Endothelial cell (in vitro differentiated cells): Measurements from ENCODE around the gene KLHDC7A. TPM values are rescaled to one million over a fixed set of nuclear protein-coding genes. Genes with fewer than 3 reads are reported as not detected.

Experiments
- DNase-seq: peaks from one replicate; pipeline ENCODE4 v3.0.0; 2021; ENCODE audit warnings: low spot score
- H3K27ac Mint-ChIP-seq: one replicate; pipeline ENCODE4 v1.8.0; 2021; ENCODE audit warnings: mixed read lengths, inconsistent platforms; ENCODE audit not compliant: unreplicated experiment
- H3K27me3 Mint-ChIP-seq: one replicate; pipeline ENCODE4 v1.8.0; 2021; ENCODE audit warnings: mild to moderate bottlenecking, moderate library complexity, mixed read lengths, inconsistent platforms; ENCODE audit not compliant: unreplicated experiment
- H3K36me3 Mint-ChIP-seq: one replicate; pipeline ENCODE4 v1.8.0; 2021; ENCODE audit warnings: mild to moderate bottlenecking, low read depth, mixed read lengths, inconsistent platforms; ENCODE audit not compliant: unreplicated experiment
- H3K4me1 Mint-ChIP-seq: one replicate; pipeline ENCODE4 v1.8.0; 2021; ENCODE audit warnings: mild to moderate bottlenecking, mixed read lengths, inconsistent platforms; ENCODE audit not compliant: unreplicated experiment
- H3K4me3 Mint-ChIP-seq: one replicate; pipeline ENCODE4 v1.8.0; 2021; ENCODE audit warnings: mild to moderate bottlenecking, mixed read lengths, inconsistent platforms; ENCODE audit not compliant: unreplicated experiment
- H3K9me3 Mint-ChIP-seq: one replicate; pipeline ENCODE4 v1.8.0; 2021; ENCODE audit warnings: mixed read lengths, inconsistent platforms; ENCODE audit not compliant: unreplicated experiment
- CTCF ChIP-seq: fragments of 200-600 bp; sonication (generic); IDR thresholded peaks from one replicate; pipeline ENCODE4 v1.5.0; 2021; ENCODE audit warnings: antibody characterized with exemption; ENCODE audit not compliant: unreplicated experiment
- total RNA-seq: library from RNA; stranded (reverse); fragmentation: NEBNext Ultra II Directional; extraction: Animal tissue kit (Norgen Biotek cat#: 25700); gene quantifications from one replicate; pipeline ENCODE4 v1.2.1, GENCODE V29; 2021; ENCODE audit not compliant: unreplicated experiment

The KLHDC7A gene
- total RNA-seq, 1 donor from 2014 or later = not detected

- H3K36me3 Mint-ChIP-seq = peaks cover 3% of the 10 kb centered on the region
- no peaks in the 10 kb centered on the region for H3K4me1 Mint-ChIP-seq
- no peak overlapping the region for H3K27ac Mint-ChIP-seq
- TF ChIP-seq CTCF = no peak
- H3K4me3 Mint-ChIP-seq = no peak overlapping the region
- H3K27me3 Mint-ChIP-seq = no peaks in the 10 kb centered on the region
- DNase-seq = no peak
- no peaks in the 10 kb centered on the region for H3K9me3 Mint-ChIP-seq
These were observed 32.2 kb downstream of the KLHDC7A start for GRCh38 chr1:18512883-18513282.

- no peak for TF ChIP-seq CTCF
- Mint-ChIP-seq H3K4me3 (no peak overlapping the region), H3K27me3 (no peaks in the 10 kb centered on the region), H3K9me3 (no peaks in the 10 kb centered on the region), H3K4me1 (no peaks in the 10 kb centered on the region), H3K36me3 (peaks cover 3% of the 10 kb centered on the region), H3K27ac (no peak overlapping the region)
- no peak for DNase-seq
These were observed 33.3 kb downstream of the KLHDC7A start for GRCh38 chr1:18513995-18514394.

- Mint-ChIP-seq H3K27ac (no peak overlapping the region), H3K36me3 (peaks cover 3% of the 10 kb centered on the region), H3K27me3 (no peaks in the 10 kb centered on the region), H3K4me3 (no peak overlapping the region), H3K4me1 (no peaks in the 10 kb centered on the region), H3K9me3 (no peaks in the 10 kb centered on the region)
- DNase-seq = no peak
- no peak for TF ChIP-seq CTCF
These were observed 34.5 kb downstream of the KLHDC7A start for GRCh38 chr1:18515120-18515667.

- no peak for DNase-seq
- H3K36me3 Mint-ChIP-seq = peaks cover 3% of the 10 kb centered on the region
- TF ChIP-seq CTCF = no peak
- H3K27me3 Mint-ChIP-seq = no peaks in the 10 kb centered on the region
- H3K4me3 Mint-ChIP-seq = no peak overlapping the region
- no peaks in the 10 kb centered on the region for H3K4me1 Mint-ChIP-seq
- H3K27ac Mint-ChIP-seq = no peak overlapping the region
- H3K9me3 Mint-ChIP-seq = no peaks in the 10 kb centered on the region
These were observed 35.7 kb downstream of the KLHDC7A start for GRCh38 chr1:18516473-18516872.

GRCh38 chr1:18526436-18527275 lies 45.9 kb downstream of the KLHDC7A start:
- no peaks in the 10 kb centered on the region for H3K36me3 Mint-ChIP-seq
- no peak overlapping the region for H3K4me3 Mint-ChIP-seq

More at GRCh38 chr1:18526436-18527275, 45.9 kb downstream of the KLHDC7A start:
- Mint-ChIP-seq H3K4me1 (no peaks in the 10 kb centered on the region), H3K27ac (no peak overlapping the region), H3K27me3 (peaks cover 2% of the 10 kb centered on the region), H3K9me3 (no peaks in the 10 kb centered on the region)
- DNase-seq = no peak
- no peak for TF ChIP-seq CTCF
